ENCODE measurements around the gene EXOSC5. TPM values are rescaled to one million over a fixed set of nuclear protein-coding genes. Genes with fewer than 3 reads are reported as not detected.

EXOSC5 gene
- total and polyA plus RNA-seq, 2 of the 4 experiments (the other 2 are of a cell fraction): 19.0 to 25.2 TPM

DNA sequence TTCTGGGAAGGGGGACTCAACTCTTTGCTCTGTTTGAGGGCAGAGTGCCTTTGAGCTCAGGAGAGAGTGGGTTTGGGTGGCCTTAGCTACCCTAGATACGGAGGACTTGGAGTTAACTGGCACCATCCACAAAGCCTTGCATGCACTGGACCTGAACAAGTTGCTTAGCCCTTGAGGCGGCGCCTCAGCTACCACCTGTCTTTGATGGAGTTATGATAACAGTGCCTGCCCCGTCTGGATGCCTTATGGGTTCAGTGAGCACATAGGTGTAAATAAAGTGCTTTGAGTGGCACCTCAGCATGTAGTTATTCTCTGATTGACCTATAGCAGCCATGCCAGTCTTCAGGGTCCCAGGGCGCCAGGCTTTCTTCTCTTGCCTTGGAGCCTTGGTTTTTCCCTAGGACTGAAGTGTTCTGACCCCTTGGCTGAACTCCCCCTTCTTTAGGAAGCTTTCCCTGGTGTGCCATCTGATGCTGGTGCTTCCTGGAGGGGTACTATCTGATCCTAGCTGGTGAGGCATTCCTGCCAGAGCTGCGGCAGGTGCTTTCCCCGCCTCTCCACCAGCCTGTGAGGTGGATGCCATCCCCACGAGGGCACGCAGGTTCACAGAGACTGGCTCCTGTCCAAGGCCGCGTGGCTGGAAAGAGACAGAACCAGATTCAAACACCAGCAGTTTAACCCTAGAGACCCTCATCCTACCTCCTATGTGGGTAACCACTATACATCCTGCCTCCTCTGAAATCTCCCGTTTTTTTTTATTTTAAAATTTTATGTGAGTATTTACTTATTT, 6.2 kb upstream of the EXOSC5 start:
- CTCF ChIA-PET: no interaction called here
- dilution Hi-C loops (cut with HindIII; ENCODE audit: low sequenced_read_pairs, unreplicated experiment): no loop called here

More for the DNA sequence above, 6.2 kb upstream of the EXOSC5 start:
- H2AK9ac ChIP-seq (replicated peaks; ENCODE audit: low read depth, low read length, poor library complexity): peak overlapping the region; percentile 45
- no peak overlapping the region for H2AK5ac ChIP-seq (ENCODE audit: low read depth, low read length)
- BruUV-seq (replicated peaks): no TSS peak
- TF ChIP-seq CEBPB (IDR thresholded peaks at IDR 0.05; ENCODE audit: low read depth, low read length): no peak
- TF ChIP-seq BHLHE40 (IDR thresholded peaks at IDR 0.05; ENCODE audit: low read depth, low read length): no peak
- TF ChIP-seq, protein P1, sequence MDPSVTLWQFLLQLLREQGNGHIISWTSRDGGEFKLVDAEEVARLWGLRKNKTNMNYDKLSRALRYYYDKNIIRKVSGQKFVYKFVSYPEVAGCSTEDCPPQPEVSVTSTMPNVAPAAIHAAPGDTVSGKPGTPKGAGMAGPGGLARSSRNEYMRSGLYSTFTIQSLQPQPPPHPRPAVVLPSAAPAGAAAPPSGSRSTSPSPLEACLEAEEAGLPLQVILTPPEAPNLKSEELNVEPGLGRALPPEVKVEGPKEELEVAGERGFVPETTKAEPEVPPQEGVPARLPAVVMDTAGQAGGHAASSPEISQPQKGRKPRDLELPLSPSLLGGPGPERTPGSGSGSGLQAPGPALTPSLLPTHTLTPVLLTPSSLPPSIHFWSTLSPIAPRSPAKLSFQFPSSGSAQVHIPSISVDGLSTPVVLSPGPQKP (IDR thresholded peaks at IDR 0.05; ENCODE audit: borderline replicate concordance, low read depth, low read length): no peak
- no peak for TF ChIP-seq RFX5 (IDR thresholded peaks at IDR 0.05; ENCODE audit: low read depth, low read length)
- TF ChIP-seq NFE2L2 (IDR thresholded peaks at IDR 0.05; ENCODE audit: low read depth, low read length): no peak
- TF ChIP-seq RCOR1 (IDR thresholded peaks at IDR 0.05; ENCODE audit: insufficient replicate concordance, low read length): no peak
- no peak for TF ChIP-seq MAZ (IDR thresholded peaks at IDR 0.05; ENCODE audit: borderline replicate concordance, low read depth, low read length)
- no peak for TF ChIP-seq CHD1 (IDR thresholded peaks at IDR 0.05; ENCODE audit: low read depth, low read length)
- peaks cover 15% of the 10 kb centered on the region; the same call in 1 of the 2 replicates for H3K9me1 ChIP-seq (ENCODE audit: insufficient read depth, low read length)
- ATAC-seq (ENCODE audit: low read depth) (no peak), DNase-seq (no peak)
- peaks cover 4% of the 10 kb centered on the region; the same call in 1 of the 2 replicates for H3K4me1 ChIP-seq (ENCODE audit: control insufficient read depth, insufficient read depth, low read length)
- no peak overlapping the region for H2BK20ac ChIP-seq (ENCODE audit: low read depth, low read length)
- no peak overlapping the region for H4K8ac ChIP-seq (ENCODE audit: low read depth in 2 of 2, low read length in 2 of 2)
- WGBS, 2 experiments (ENCODE audit: extremely low coverage in 2 of 2, insufficient read length in 1 of 2): 80% methylated on average over 2 of the region's 12 CpGs; no CpG with 5 or more reads in 1 of the 2 experiments
- H3K4me2 ChIP-seq (ENCODE audit: low read depth, low read length): no peak overlapping the region
- no peak overlapping the region for H3K18ac ChIP-seq (ENCODE audit: low read depth, low read length)
- in situ Hi-C loops (cut with MboI; ENCODE audit: low sequenced_read_pairs): no loop called here
- no peak overlapping the region for H3K4ac ChIP-seq (ENCODE audit: low read depth, low read length)
- H3K9ac ChIP-seq (ENCODE audit: low read depth, low read length): no peak overlapping the region
- H4K20me1 ChIP-seq (ENCODE audit: insufficient read depth, low read length): no peaks in the 10 kb centered on the region
- no peaks in the 10 kb centered on the region for H3K27me3 ChIP-seq (ENCODE audit: control insufficient read depth, insufficient read depth, low read length)
- no peak overlapping the region for H3K56ac ChIP-seq (ENCODE audit: extremely low read depth, insufficient read depth, low read length)
- no peaks in the 10 kb centered on the region for H3K9me3 ChIP-seq (ENCODE audit: control insufficient read depth, insufficient read depth, low read length)
- no peak overlapping the region for H3K14ac ChIP-seq (replicated peaks; ENCODE audit: low read depth, low read length)
- no peak overlapping the region for H2BK120ac ChIP-seq (ENCODE audit: low read depth, low read length)
- H2BK15ac ChIP-seq (ENCODE audit: low read depth, low read length): no peak overlapping the region
- POLR2A ChIA-PET (ENCODE audit: unreplicated experiment): no interaction called here
- H3K36me3 ChIP-seq (ENCODE audit: control insufficient read depth, insufficient read depth, low read length): peaks cover 9% of the 10 kb centered on the region
- intact Hi-C loops (cut with micrococcal nuclease): no loop called here
- H4K5ac ChIP-seq (ENCODE audit: low read depth, low read length): no peak overlapping the region
- H4K91ac ChIP-seq (ENCODE audit: insufficient read depth, low read depth, low read length): no peak overlapping the region
- no peak overlapping the region for H3K4me3 ChIP-seq (ENCODE audit: insufficient read depth, low read depth, low read length)
- H2BK5ac ChIP-seq (ENCODE audit: low read depth, low read length, poor library complexity, severe bottlenecking): no peak overlapping the region
- H3K79me1 ChIP-seq (ENCODE audit: low read depth in 1 of 2, low read length in 2 of 2): peaks cover 15 to 23% of the 10 kb centered on the region in 2 experiments
- no peak overlapping the region for H3K27ac ChIP-seq (ENCODE audit: insufficient read depth, low read length)
- no peak overlapping the region for H3K23ac ChIP-seq (ENCODE audit: low read depth, low read length)
- H2AFZ ChIP-seq (replicated peaks; ENCODE audit: low read length, poor library complexity): no peak overlapping the region
